ENCODE data around the gene PDE4D. TPM values are rescaled to one million over a fixed set of nuclear protein-coding genes. Genes with fewer than 3 reads are reported as not detected.
"Not testable (repeated sequence)": the region's sequence is repeated elsewhere in the genome, so short reads cannot be mapped to it uniquely, and the experiment has no call there.

The PDE4D gene
- total RNA-seq, 1 experiment from 2014 or later = 2.4 TPM

DNA sequence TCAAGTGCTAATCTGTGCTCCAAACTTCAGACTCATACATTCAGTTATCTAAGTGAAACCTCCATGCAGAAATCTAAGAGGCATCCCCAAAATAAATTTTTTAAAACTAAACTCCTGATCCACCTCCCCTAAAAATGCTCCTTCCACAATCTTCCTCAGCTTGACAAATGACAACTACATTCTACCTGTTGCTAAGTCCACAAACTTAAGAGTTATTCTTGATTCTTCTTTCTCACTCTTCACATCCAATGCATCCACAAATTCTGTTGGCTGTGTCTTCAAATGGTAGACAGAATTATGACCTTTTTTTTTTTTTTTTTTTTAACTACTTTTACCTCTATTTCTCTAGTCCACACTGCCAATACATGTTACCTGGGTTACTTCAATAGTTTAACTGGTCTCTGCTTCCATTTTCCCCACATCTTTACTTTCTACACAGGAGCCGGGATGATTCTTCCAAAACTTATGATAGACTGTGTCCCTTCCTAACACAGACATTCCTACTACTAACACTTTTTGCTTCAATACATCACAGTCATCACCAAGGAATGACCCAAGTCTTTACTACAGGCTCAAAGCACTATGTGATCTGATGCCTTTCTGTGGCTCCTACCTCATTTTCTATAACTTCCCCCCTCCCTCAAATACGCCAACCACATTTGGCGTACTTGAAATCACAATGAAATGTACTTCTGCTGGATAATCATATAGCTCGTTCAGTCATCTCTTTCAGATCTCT, 143.6 kb downstream of the PDE4D start:
- Histone ChIP-seq H3K9me3 (ENCODE audit: control insufficient read depth, insufficient read depth, low read depth, low read length) (no peaks in the 10 kb centered on the region), H3K27ac (ENCODE audit: low read length) (no peak overlapping the region), H3K36me3 (ENCODE audit: control insufficient read depth, insufficient read depth, low read length) (no peaks in the 10 kb centered on the region), H3K27me3 (ENCODE audit: control insufficient read depth, insufficient read depth, low read length) (no peaks in the 10 kb centered on the region), H3K4me1 (ENCODE audit: control insufficient read depth, insufficient read depth, low read length) (no peaks in the 10 kb centered on the region), H3K4me3 (ENCODE audit: low read depth in 2 of 2, low read length in 2 of 2) (no peak overlapping the region)
- ATAC-seq (no peak), DNase-seq (ENCODE audit: low read depth, low spot score) (no peak)
- ChIA-PET POLR2A (no interaction called here), CTCF (no interaction called here)
- intact Hi-C loops (cut with micrococcal nuclease; ENCODE audit: unreplicated experiment) (no loop called here), in situ Hi-C loops (cut with HindIII; ENCODE audit: low pct_unique_long_range_greater_than_20kb, low sequenced_read_pairs) (no loop called here)
- no TSS peak for BruUV-seq (replicated peaks)
- TF ChIP-seq SIN3A (IDR thresholded peaks at IDR 0.05; ENCODE audit: borderline replicate concordance, insufficient read depth, low read depth, low read length) (no peak), TCF7L2 (IDR thresholded peaks at IDR 0.05; ENCODE audit: low read depth, low read length) (no peak), POLR2AphosphoS5 (IDR thresholded peaks at IDR 0.05; ENCODE audit: low read depth, low read length) (no peak)
- TF ChIP-seq, protein P1, sequence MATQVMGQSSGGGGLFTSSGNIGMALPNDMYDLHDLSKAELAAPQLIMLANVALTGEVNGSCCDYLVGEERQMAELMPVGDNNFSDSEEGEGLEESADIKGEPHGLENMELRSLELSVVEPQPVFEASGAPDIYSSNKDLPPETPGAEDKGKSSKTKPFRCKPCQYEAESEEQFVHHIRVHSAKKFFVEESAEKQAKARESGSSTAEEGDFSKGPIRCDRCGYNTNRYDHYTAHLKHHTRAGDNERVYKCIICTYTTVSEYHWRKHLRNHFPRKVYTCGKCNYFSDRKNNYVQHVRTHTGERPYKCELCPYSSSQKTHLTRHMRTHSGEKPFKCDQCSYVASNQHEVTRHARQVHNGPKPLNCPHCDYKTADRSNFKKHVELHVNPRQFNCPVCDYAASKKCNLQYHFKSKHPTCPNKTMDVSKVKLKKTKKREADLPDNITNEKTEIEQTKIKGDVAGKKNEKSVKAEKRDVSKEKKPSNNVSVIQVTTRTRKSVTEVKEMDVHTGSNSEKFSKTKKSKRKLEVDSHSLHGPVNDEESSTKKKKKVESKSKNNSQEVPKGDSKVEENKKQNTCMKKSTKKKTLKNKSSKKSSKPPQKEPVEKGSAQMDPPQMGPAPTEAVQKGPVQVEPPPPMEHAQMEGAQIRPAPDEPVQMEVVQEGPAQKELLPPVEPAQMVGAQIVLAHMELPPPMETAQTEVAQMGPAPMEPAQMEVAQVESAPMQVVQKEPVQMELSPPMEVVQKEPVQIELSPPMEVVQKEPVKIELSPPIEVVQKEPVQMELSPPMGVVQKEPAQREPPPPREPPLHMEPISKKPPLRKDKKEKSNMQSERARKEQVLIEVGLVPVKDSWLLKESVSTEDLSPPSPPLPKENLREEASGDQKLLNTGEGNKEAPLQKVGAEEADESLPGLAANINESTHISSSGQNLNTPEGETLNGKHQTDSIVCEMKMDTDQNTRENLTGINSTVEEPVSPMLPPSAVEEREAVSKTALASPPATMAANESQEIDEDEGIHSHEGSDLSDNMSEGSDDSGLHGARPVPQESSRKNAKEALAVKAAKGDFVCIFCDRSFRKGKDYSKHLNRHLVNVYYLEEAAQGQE (IDR thresholded peaks at IDR 0.05; ENCODE audit: insufficient read depth in 1 of 2, low read depth in 2 of 2, low read length in 1 of 2) = no peak
- TF ChIP-seq, protein P2, sequence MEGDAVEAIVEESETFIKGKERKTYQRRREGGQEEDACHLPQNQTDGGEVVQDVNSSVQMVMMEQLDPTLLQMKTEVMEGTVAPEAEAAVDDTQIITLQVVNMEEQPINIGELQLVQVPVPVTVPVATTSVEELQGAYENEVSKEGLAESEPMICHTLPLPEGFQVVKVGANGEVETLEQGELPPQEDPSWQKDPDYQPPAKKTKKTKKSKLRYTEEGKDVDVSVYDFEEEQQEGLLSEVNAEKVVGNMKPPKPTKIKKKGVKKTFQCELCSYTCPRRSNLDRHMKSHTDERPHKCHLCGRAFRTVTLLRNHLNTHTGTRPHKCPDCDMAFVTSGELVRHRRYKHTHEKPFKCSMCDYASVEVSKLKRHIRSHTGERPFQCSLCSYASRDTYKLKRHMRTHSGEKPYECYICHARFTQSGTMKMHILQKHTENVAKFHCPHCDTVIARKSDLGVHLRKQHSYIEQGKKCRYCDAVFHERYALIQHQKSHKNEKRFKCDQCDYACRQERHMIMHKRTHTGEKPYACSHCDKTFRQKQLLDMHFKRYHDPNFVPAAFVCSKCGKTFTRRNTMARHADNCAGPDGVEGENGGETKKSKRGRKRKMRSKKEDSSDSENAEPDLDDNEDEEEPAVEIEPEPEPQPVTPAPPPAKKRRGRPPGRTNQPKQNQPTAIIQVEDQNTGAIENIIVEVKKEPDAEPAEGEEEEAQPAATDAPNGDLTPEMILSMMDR (IDR thresholded peaks at IDR 0.05) = no peak

DNA sequence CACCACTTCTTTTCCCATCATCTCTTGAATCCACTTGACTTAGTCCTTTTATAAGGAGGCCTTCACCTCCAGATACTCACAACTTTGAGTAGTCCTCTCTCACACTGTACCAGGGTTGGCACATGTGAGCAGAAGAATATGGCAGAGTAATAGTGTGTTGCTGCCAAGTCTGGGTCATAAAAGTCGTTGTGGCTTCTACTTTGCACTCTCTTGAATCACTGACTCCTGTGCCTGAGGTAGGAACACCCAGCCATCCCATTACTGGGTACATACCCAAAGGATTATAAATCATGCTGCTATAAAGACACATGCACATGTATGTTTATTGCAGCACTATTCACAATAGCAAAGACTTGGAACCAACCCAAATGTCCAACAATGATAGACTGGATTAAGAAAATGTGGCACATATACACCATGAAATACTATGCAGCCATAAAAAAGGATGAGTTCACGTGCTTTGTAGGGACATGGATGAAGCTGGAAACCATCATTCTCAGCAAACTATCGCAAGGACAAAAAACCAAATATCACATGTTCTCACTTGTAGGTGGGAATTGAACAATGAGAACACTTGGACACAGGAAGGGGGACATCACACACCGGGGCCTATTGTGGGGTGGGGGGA, 145.4 kb downstream of the PDE4D start:
- BruUV-seq (replicated peaks); H3K4me3 ChIP-seq (ENCODE audit: low read depth in 2 of 2, low read length in 2 of 2); POLR2A ChIA-PET; ATAC-seq; H3K36me3 ChIP-seq (ENCODE audit: control insufficient read depth, insufficient read depth, low read length); DNase-seq (ENCODE audit: low read depth, low spot score); in situ Hi-C loops (cut with HindIII; ENCODE audit: low pct_unique_long_range_greater_than_20kb, low sequenced_read_pairs); CTCF ChIA-PET; H3K9me3 ChIP-seq (ENCODE audit: control insufficient read depth, insufficient read depth, low read depth, low read length); H3K4me1 ChIP-seq (ENCODE audit: control insufficient read depth, insufficient read depth, low read length); H3K27ac ChIP-seq (ENCODE audit: low read length); H3K27me3 ChIP-seq (ENCODE audit: control insufficient read depth, insufficient read depth, low read length); intact Hi-C loops (cut with micrococcal nuclease; ENCODE audit: unreplicated experiment): not testable (repeated sequence)

DNA sequence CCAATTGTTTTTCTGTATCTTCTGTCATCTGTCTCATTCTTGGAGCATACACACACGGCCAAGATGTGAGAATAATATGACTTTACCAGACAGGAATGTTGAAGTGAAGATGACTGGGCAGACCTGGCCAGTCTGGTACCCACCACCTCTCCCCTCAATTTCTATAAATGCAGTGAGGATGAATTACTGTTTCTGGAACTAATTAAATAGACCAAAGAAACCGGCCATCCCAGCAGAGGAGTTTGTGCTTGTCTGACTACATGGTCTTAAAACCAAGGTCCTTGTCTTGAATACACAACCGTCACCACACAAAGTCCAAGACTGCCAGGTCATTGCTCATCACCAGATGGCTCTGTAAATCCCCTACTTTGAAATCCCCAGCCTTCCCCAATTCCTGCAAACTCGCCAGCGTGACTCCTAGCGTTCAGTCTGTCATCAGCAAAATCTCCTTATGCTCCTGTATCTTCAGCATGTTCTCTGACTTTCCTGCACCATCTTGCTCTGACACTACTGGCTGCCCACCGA, 147.2 kb downstream of the PDE4D start:
- TF ChIP-seq SIN3A (IDR thresholded peaks at IDR 0.05; ENCODE audit: borderline replicate concordance, insufficient read depth, low read depth, low read length) (no peak), POLR2AphosphoS5 (IDR thresholded peaks at IDR 0.05; ENCODE audit: low read depth, low read length) (no peak), TCF7L2 (IDR thresholded peaks at IDR 0.05; ENCODE audit: low read depth, low read length) (no peak)
- TF ChIP-seq, protein P2 (IDR thresholded peaks at IDR 0.05) = no peak
- TF ChIP-seq, protein P1 (IDR thresholded peaks at IDR 0.05; ENCODE audit: insufficient read depth in 1 of 2, low read depth in 2 of 2, low read length in 1 of 2) = no peak
- no peaks in the 10 kb centered on the region for H3K9me3 ChIP-seq (ENCODE audit: control insufficient read depth, insufficient read depth, low read depth, low read length)
- BruUV-seq (replicated peaks) = no TSS peak
- intact Hi-C loops (cut with micrococcal nuclease; ENCODE audit: unreplicated experiment) = no loop called here
- in situ Hi-C loops (cut with HindIII; ENCODE audit: low pct_unique_long_range_greater_than_20kb, low sequenced_read_pairs) = no loop called here
- CTCF ChIA-PET = no interaction called here
- H3K36me3 ChIP-seq (ENCODE audit: control insufficient read depth, insufficient read depth, low read length) = no peaks in the 10 kb centered on the region
- no peaks in the 10 kb centered on the region for H3K4me1 ChIP-seq (ENCODE audit: control insufficient read depth, insufficient read depth, low read length)
- ATAC-seq (no peak; the same call in 1 of the 2 replicates), DNase-seq (ENCODE audit: low read depth, low spot score) (no peak)
- no peaks in the 10 kb centered on the region for H3K27me3 ChIP-seq (ENCODE audit: control insufficient read depth, insufficient read depth, low read length)
- no peak overlapping the region for H3K4me3 ChIP-seq (ENCODE audit: low read depth in 2 of 2, low read length in 2 of 2)
- no peak overlapping the region for H3K27ac ChIP-seq (ENCODE audit: low read length)
- POLR2A ChIA-PET = no interaction called here
